ENCODE data around the gene INTS3. TPM values are rescaled to one million over a fixed set of nuclear protein-coding genes. Genes with fewer than 3 reads are reported as not detected.
A peak's percentile ranks its signal among the peaks of the same experiment; 100 is the strongest.

The INTS3 gene
- total and polyA plus RNA-seq, 9 of the 15 experiments (the other 6 are each of a cell fraction or from before 2014, with no cell fraction given) = 6.3 to 24.1 (median 14.3) TPM

DNA sequence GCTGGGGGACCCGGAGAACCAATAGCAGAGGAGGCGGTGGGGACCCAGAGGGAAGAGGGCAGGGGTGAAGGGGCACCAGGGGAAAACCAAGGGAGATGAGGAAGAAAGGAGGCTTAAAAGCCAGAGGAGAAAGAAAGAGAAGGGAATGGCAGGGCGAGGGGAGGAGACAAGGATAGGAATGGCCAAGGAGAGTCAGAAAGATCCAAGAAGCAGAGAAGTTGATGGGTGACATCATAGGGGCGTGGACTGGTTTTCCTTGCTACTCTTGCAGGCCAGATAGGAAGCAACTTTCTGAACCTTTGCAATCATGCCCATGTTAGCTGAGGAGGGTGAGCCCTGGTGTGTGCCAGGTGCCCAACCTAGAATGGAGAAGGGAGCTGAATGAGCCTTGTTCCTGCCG, 44.0 kb upstream of the INTS3 start (continued):
- TF ChIP-seq ZNF512 (tag; IDR thresholded peaks at IDR 0.05) (peak; percentile 44; the same call in 1 of the 2 replicates), KLF6 (CRISPR knock-in tag; IDR thresholded peaks at IDR 0.05; ENCODE audit: borderline replicate concordance) (no peak), FIP1L1 (IDR thresholded peaks at IDR 0.05; ENCODE audit: low read depth, low read length, poor library complexity, severe bottlenecking) (no peak), ATF3 (IDR thresholded peaks at IDR 0.05) (peak; percentile 73), ATF3 (CRISPR knock-in tag; conservative IDR thresholded peaks at IDR 0.05) (no peak), ZNF830 (CRISPR knock-in tag; IDR thresholded peaks at IDR 0.05) (no peak), FOXM1 (IDR thresholded peaks at IDR 0.05; ENCODE audit: low read depth) (no peak), FOXM1 (CRISPR knock-in tag; IDR thresholded peaks at IDR 0.05; ENCODE audit: low read depth) (no peak), GTF2F1 (IDR thresholded peaks at IDR 0.05; ENCODE audit: low read depth, low read length) (no peak)
- TF ChIP-seq, protein P1, sequence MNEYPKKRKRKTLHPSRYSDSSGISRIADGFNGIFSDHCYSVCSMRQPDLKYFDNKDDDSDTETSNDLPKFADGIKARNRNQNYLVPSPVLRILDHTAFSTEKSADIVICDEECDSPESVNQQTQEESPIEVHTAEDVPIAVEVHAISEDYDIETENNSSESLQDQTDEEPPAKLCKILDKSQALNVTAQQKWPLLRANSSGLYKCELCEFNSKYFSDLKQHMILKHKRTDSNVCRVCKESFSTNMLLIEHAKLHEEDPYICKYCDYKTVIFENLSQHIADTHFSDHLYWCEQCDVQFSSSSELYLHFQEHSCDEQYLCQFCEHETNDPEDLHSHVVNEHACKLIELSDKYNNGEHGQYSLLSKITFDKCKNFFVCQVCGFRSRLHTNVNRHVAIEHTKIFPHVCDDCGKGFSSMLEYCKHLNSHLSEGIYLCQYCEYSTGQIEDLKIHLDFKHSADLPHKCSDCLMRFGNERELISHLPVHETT (CRISPR knock-in tag; conservative IDR thresholded peaks at IDR 0.05 in 1 of 2, IDR thresholded peaks at IDR 0.05 in 1 of 2) = no peak

Measured in K562 (cell line).